Nephron progenitor cell (in vitro differentiated cells): ENCODE measurements around the gene AHI1.

Experiments
- DNase-seq: peaks from one replicate; pipeline ENCODE4 v3.0.0; 2021
- H3K27ac Mint-ChIP-seq: 2 replicates; pipeline ENCODE4 v1.8.0; 2021; ENCODE audit warnings: mild to moderate bottlenecking, moderate library complexity, mixed read lengths
- H3K27me3 Mint-ChIP-seq: 2 replicates; pipeline ENCODE4 v1.8.0; 2021; ENCODE audit warnings: mild to moderate bottlenecking, low read depth, mixed read lengths; ENCODE audit not compliant: poor library complexity
- H3K36me3 Mint-ChIP-seq: 2 replicates; pipeline ENCODE4 v1.8.0; 2021; ENCODE audit warnings: low read depth, mixed read lengths
- H3K4me1 Mint-ChIP-seq: 2 replicates; pipeline ENCODE4 v1.8.0; 2021; ENCODE audit warnings: mixed read lengths
- H3K4me3 Mint-ChIP-seq: 2 replicates; pipeline ENCODE4 v1.8.0; 2021; ENCODE audit warnings: mild to moderate bottlenecking, moderate library complexity, mixed read lengths
- H3K9me3 Mint-ChIP-seq: 2 replicates; pipeline ENCODE4 v1.8.0; 2021; ENCODE audit warnings: mild to moderate bottlenecking, moderate library complexity, mixed read lengths
- CTCF ChIP-seq: fragments of 200-600 bp; sonication (generic); IDR thresholded peaks from 2 replicates; pipeline ENCODE4 v1.5.0; 2021; ENCODE audit warnings: antibody characterized with exemption

Gene AHI1

GRCh38 chr6:135270676-135271536, 226.6 kb downstream of the AHI1 start:
- no peaks in the 10 kb centered on the region for H3K36me3 Mint-ChIP-seq
- no peak for DNase-seq
- TF ChIP-seq CTCF = no peak
- no peak overlapping the region for H3K27ac Mint-ChIP-seq
- H3K4me1 Mint-ChIP-seq = peaks cover 4% of the 10 kb centered on the region
- H3K27me3 Mint-ChIP-seq = peaks cover 21% of the 10 kb centered on the region
- H3K4me3 Mint-ChIP-seq = no peak overlapping the region
- H3K9me3 Mint-ChIP-seq = no peaks in the 10 kb centered on the region

GRCh38 chr6:135269481-135269891, 228.1 kb downstream of the AHI1 start:
- H3K9me3 Mint-ChIP-seq = peaks cover 8% of the 10 kb centered on the region
- no peak overlapping the region for H3K27ac Mint-ChIP-seq
- no peak for TF ChIP-seq CTCF
- no peak overlapping the region for H3K4me3 Mint-ChIP-seq
- peaks cover 17% of the 10 kb centered on the region for H3K27me3 Mint-ChIP-seq
- H3K36me3 Mint-ChIP-seq = no peaks in the 10 kb centered on the region
- peaks cover 8% of the 10 kb centered on the region for H3K4me1 Mint-ChIP-seq
- DNase-seq = no peak

- Mint-ChIP-seq H3K4me3 (no peak overlapping the region), H3K9me3 (peaks cover 9% of the 10 kb centered on the region), H3K36me3 (no peaks in the 10 kb centered on the region), H3K27ac (no peak overlapping the region), H3K27me3 (peaks cover 15% of the 10 kb centered on the region), H3K4me1 (peaks cover 8% of the 10 kb centered on the region)
- TF ChIP-seq CTCF = no peak
- DNase-seq = no peak
Observed at GRCh38 chr6:135268740-135269139, 228.8 kb downstream of the AHI1 start.

- peaks cover 8% of the 10 kb centered on the region for H3K4me1 Mint-ChIP-seq
- H3K9me3 Mint-ChIP-seq = peaks cover 9% of the 10 kb centered on the region
- H3K27me3 Mint-ChIP-seq = peaks cover 13% of the 10 kb centered on the region
- H3K27ac Mint-ChIP-seq = peak overlapping the region; percentile 50
- no peak for DNase-seq
- TF ChIP-seq CTCF = no peak
- H3K4me3 Mint-ChIP-seq = no peak overlapping the region
- H3K36me3 Mint-ChIP-seq = no peaks in the 10 kb centered on the region
Observed at GRCh38 chr6:135268263-135268662, 229.3 kb downstream of the AHI1 start.

GRCh38 chr6:135267085-135267484, 230.5 kb downstream of the AHI1 start:
- Mint-ChIP-seq H3K27ac (no peak overlapping the region), H3K27me3 (peaks cover 13% of the 10 kb centered on the region), H3K4me3 (no peak overlapping the region), H3K4me1 (peaks cover 8% of the 10 kb centered on the region), H3K9me3 (peaks cover 9% of the 10 kb centered on the region), H3K36me3 (no peaks in the 10 kb centered on the region)
- no peak for DNase-seq
- no peak for TF ChIP-seq CTCF

- Mint-ChIP-seq H3K4me3 (no peak overlapping the region), H3K36me3 (no peaks in the 10 kb centered on the region), H3K4me1 (peaks cover 8% of the 10 kb centered on the region), H3K27ac (no peak overlapping the region), H3K27me3 (peaks cover 13% of the 10 kb centered on the region), H3K9me3 (peaks cover 9% of the 10 kb centered on the region)
- DNase-seq = no peak
- TF ChIP-seq CTCF = no peak
Observed at GRCh38 chr6:135266675-135267074, 230.9 kb downstream of the AHI1 start.
